HepG2 (cell line): ENCODE data around the gene BCL2L11. TPM values are rescaled to one million over a fixed set of nuclear protein-coding genes. Genes with fewer than 3 reads are reported as not detected.

ENCODE experiments used
- DPF2 ChIP-seq: sonication (generic); formaldehyde crosslinking; IDR thresholded peaks from 2 replicates; pipeline ENCODE4 v1.4.0; 2020; ENCODE audit warnings: mild to moderate bottlenecking, low read depth, missing genetic modification reagents, borderline replicate concordance
- FOXC1 ChIP-seq: sonication (generic); formaldehyde crosslinking; IDR thresholded peaks from 2 replicates; pipeline ENCODE4 v1.8.0; 2022; ENCODE audit warnings: mild to moderate bottlenecking, missing genetic modification reagents, borderline replicate concordance
- FOXM1 ChIP-seq: sonication (generic); formaldehyde crosslinking; IDR thresholded peaks from 2 replicates; pipeline ENCODE4 v1.5.0; 2020; ENCODE audit warnings: missing genetic modification reagents
- FOXP1 ChIP-seq, 2 experiments: fragments of 450-650 bp in 1 of 2; IDR thresholded peaks; 2 replicates each; pipeline ENCODE4 v1.6.1; 2017 to 2018; ENCODE audit warnings: antibody characterized with exemption in 1 of 2
- HDAC2 ChIP-seq: sonication (generic); formaldehyde crosslinking; IDR thresholded peaks from 2 replicates; pipeline ENCODE4 v1.4.0; 2020; ENCODE audit warnings: missing genetic modification reagents
- KDM2A ChIP-seq: sonication (generic); formaldehyde crosslinking; IDR thresholded peaks from 2 replicates; pipeline ENCODE4 v1.4.0; 2020; ENCODE audit warnings: low read depth, missing genetic modification reagents, borderline replicate concordance
- KDM5A ChIP-seq: fragments of 200-600 bp; sonication (generic); IDR thresholded peaks from 2 replicates; pipeline ENCODE4 v1.7.0; 2018; ENCODE audit warnings: antibody characterized with exemption, mild to moderate bottlenecking, low read length, borderline replicate concordance
- MYC ChIP-seq: sonication (generic); formaldehyde crosslinking; IDR thresholded peaks from 2 replicates; pipeline ENCODE4 v1.9.0; 2021; ENCODE audit warnings: missing genetic modification reagents, borderline replicate concordance
- PRMT3 ChIP-seq: sonication (generic); formaldehyde crosslinking; IDR thresholded peaks from 2 replicates; pipeline ENCODE4 v1.8.1; 2022; ENCODE audit warnings: low read depth, mild to moderate bottlenecking, moderate library complexity, missing genetic modification reagents, borderline replicate concordance
- REXO4 ChIP-seq: sonication (generic); formaldehyde crosslinking; IDR thresholded peaks from 2 replicates; pipeline ENCODE4 v1.8.0; 2022; ENCODE audit warnings: missing genetic modification reagents, mild to moderate bottlenecking, borderline replicate concordance
- SETDB1 ChIP-seq: sonication (generic); formaldehyde crosslinking; IDR thresholded peaks from 2 replicates; pipeline ENCODE4 v1.5.1; 2020; ENCODE audit warnings: missing genetic modification reagents, mild to moderate bottlenecking, borderline replicate concordance
- SKIL ChIP-seq: sonication (generic); formaldehyde crosslinking; IDR thresholded peaks from 2 replicates; pipeline ENCODE4 v1.8.0; 2022; ENCODE audit warnings: missing genetic modification reagents, mild to moderate bottlenecking, moderate library complexity, borderline replicate concordance
- ZMYM2 ChIP-seq: sonication (generic); formaldehyde crosslinking; IDR thresholded peaks from 2 replicates; pipeline ENCODE4 v1.8.0; 2022; ENCODE audit warnings: mild to moderate bottlenecking, missing genetic modification reagents
- ZNF142 ChIP-seq: sonication (generic); formaldehyde crosslinking; IDR thresholded peaks from 2 replicates; pipeline ENCODE4 v1.4.0; 2020; ENCODE audit warnings: missing genetic modification reagents
- ZNF329 ChIP-seq: sonication (generic); formaldehyde crosslinking; IDR thresholded peaks from 2 replicates; pipeline ENCODE4 v1.9.0; 2021; ENCODE audit warnings: low read depth, mild to moderate bottlenecking, missing genetic modification reagents
- ZNF383 ChIP-seq: sonication (generic); formaldehyde crosslinking; IDR thresholded peaks from 2 replicates; pipeline ENCODE4 v1.4.0; 2020; ENCODE audit warnings: missing genetic modification reagents, mild to moderate bottlenecking, borderline replicate concordance
- ZNF441 ChIP-seq: sonication (generic); formaldehyde crosslinking; IDR thresholded peaks from 2 replicates; pipeline ENCODE4 v1.7.0; 2021; ENCODE audit warnings: missing genetic modification reagents, borderline replicate concordance
- ZNF709 ChIP-seq: sonication (generic); formaldehyde crosslinking; IDR thresholded peaks from 2 replicates; pipeline ENCODE4 v1.5.0; 2020; ENCODE audit warnings: mild to moderate bottlenecking, missing genetic modification reagents
- ZNF713 ChIP-seq: sonication (generic); formaldehyde crosslinking; IDR thresholded peaks from 2 replicates; pipeline ENCODE4 v1.4.0; 2020; ENCODE audit warnings: mild to moderate bottlenecking, missing genetic modification reagents
- ZNF740 ChIP-seq: sonication (generic); formaldehyde crosslinking; IDR thresholded peaks from 2 replicates; pipeline ENCODE4 v1.4.0; 2020; ENCODE audit warnings: missing genetic modification reagents
- ZNF816 ChIP-seq: sonication (generic); formaldehyde crosslinking; IDR thresholded peaks from 2 replicates; pipeline ENCODE4 v1.8.0; 2022; ENCODE audit warnings: missing genetic modification reagents, mild to moderate bottlenecking, borderline replicate concordance
- polyA plus RNA-seq, 8 experiments: library from polyadenylated mRNA; depleted of rRNA in 3 of 8; stranded (reverse) in 7 of 8; unstranded in 1 of 8; fragments of >200 nt; fragmentation: Illumina TruSeq in 4 of 8; extraction: Trizol in 4 of 8; gene quantifications; 2 replicates each; pipeline versions ENCODE4 v1.2.1 to v1.2.3, GENCODE V29; 2011 to 2016; ENCODE audit warnings: low read depth in 4 of 8, missing spikeins in 1 of 8, mixed read lengths in 1 of 8; ENCODE audit not compliant: insufficient read depth in 1 of 8
- total RNA-seq, 5 experiments: library from RNA; depleted of rRNA; stranded (reverse); fragments of >200 nt; fragmentation: Illumina TruSeq; extraction: Trizol; gene quantifications; 2 replicates each; pipeline ENCODE4 v1.2.3, GENCODE V29; 2016; ENCODE audit warnings: low read depth in 1 of 5

BCL2L11 gene
- total and polyA plus RNA-seq, 2 of the 13 experiments (the other 11 are each of a cell fraction or from before 2014, with no cell fraction given) = 6.1 to 9.7 TPM

GRCh38 chr2:111120253-111121027, at the start of gene BCL2L11 (continued):
- peak; percentile 68; the same call in 1 of the 2 replicates for TF ChIP-seq REXO4 (CRISPR knock-in tag)
- TF ChIP-seq DPF2 (CRISPR knock-in tag) = no peak
- TF ChIP-seq ZNF441 (CRISPR knock-in tag) = peak; percentile 87; the same call in 1 of the 2 replicates
- peak; percentile 93; the same call in 1 of the 2 replicates for TF ChIP-seq ZNF713 (CRISPR knock-in tag)
- no peak; the same call in 1 of the 2 replicates for TF ChIP-seq ZMYM2
- TF ChIP-seq MYC (CRISPR knock-in tag) = peak; percentile 100
- TF ChIP-seq KDM5A = no peak
- peak; percentile 95 for TF ChIP-seq ZNF142 (CRISPR knock-in tag)
- no peak for TF ChIP-seq FOXP1 (IDR thresholded peaks at IDR 0.05)
- peak; percentile 73 for TF ChIP-seq FOXP1 (CRISPR knock-in tag; IDR thresholded peaks at IDR 0.05)
- 0 out of 2 replicates have a peak, but pooled peaks have one; percentile 43 for TF ChIP-seq ZNF383
- peak; percentile 76 for TF ChIP-seq HDAC2 (CRISPR knock-in tag)
- peak; percentile 96 for TF ChIP-seq ZNF816 (CRISPR knock-in tag)
- no peak for TF ChIP-seq FOXM1
- peak; percentile 97 for TF ChIP-seq FOXC1 (CRISPR knock-in tag)
- peak; percentile 66; the same call in 1 of the 2 replicates for TF ChIP-seq SKIL (CRISPR knock-in tag)
- peak; percentile 85 for TF ChIP-seq KDM2A (CRISPR knock-in tag)
- TF ChIP-seq ZNF709 (CRISPR knock-in tag) = peak; percentile 97; the same call in 1 of the 2 replicates
- no peak; the same call in 1 of the 2 replicates for TF ChIP-seq ZNF740 (CRISPR knock-in tag)
- TF ChIP-seq ZNF329 (CRISPR knock-in tag) = peak; percentile 78; the same call in 1 of the 2 replicates
- peak; percentile 94 for TF ChIP-seq PRMT3 (CRISPR knock-in tag)
- no peak for TF ChIP-seq SETDB1 (CRISPR knock-in tag)
